ENCODE results near the gene CES2. TPM values are rescaled to one million over a fixed set of nuclear protein-coding genes. Genes with fewer than 3 reads are reported as not detected.

Gene CES2
- total and polyA plus RNA-seq, 10 of the 15 experiments (the other 5 are each of a cell fraction or from before 2014, with no cell fraction given), result 1.6 to 33.7 (median 21.0) TPM

DNA sequence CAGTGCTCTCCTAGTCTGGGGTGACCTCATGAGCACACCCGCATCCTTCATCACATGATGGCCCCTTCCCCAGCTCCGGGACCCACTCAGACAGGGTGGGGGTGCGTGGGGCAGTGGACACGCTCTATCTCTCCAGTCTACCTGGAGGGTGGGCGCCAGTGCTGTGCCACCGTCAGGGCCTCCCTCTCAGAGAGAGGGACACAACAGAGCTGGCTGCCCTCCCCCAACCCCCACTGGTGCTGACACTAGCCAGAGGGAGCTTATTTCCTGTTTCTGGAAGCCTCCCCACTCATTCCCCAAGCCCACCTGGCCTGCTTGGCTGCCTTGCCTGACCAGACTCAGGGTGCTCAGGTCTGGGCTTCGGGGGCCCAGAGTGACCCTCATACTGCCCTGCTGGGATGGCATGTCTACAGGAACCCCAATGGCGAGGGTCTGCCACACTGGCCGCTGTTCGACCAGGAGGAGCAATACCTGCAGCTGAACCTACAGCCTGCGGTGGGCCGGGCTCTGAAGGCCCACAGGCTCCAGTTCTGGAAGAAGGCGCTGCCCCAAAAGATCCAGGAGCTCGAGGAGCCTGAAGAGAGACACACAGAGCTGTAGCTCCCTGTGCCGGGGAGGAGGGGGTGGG, 8.2 kb downstream of the CES2 start:
- peaks cover 2 to 3% of the 10 kb centered on the region in 2 experiments for H3K36me3 ChIP-seq (ENCODE audit: control insufficient read depth in 2 of 2, insufficient read depth in 2 of 2, low read length in 1 of 2)
- no peak overlapping the region for H2AFZ ChIP-seq (ENCODE audit: control insufficient read depth, low read depth, low read length)
- in situ Hi-C loops (cut with MboI), result no loop called here
- no peaks in the 10 kb centered on the region for H3K9me3 ChIP-seq (replicated peaks; ENCODE audit: control insufficient read depth, insufficient read depth, low read length)
- intact Hi-C loops (cut with micrococcal nuclease; ENCODE audit: unreplicated experiment), result no loop called here
- H3K79me2 ChIP-seq (ENCODE audit: control insufficient read depth, insufficient read depth, low read length), result no peaks in the 10 kb centered on the region
- no peaks in the 10 kb centered on the region for H4K20me1 ChIP-seq (ENCODE audit: control insufficient read depth, insufficient read depth)
- ChIA-PET SMC1A (ENCODE audit: uncharacterized antibody, unreplicated experiment) (no interaction called here), RAD21 (ENCODE audit: unreplicated experiment) (interaction anchor here (0.6 kb wide), 1 partner anchor 165 kb away, joined by 3 read pairs; no protein-coding TSS in a partner anchor), CTCF (interaction anchor here (0.7 to 1.1 kb wide), 5 partner anchors 12 to 57 kb away, joined by 3 to 4 read pairs (median 3); no protein-coding TSS in a partner anchor), POLR2A (interaction anchor here (0.5 to 0.6 kb wide), 2 partner anchors 67 to 382 kb away, joined by 4 read pairs; no protein-coding TSS in a partner anchor)
- no peak for FAIRE-seq
- H3K9ac ChIP-seq (ENCODE audit: control insufficient read depth, insufficient read depth, low read length), result no peak overlapping the region
- H3K4me2 ChIP-seq (ENCODE audit: control insufficient read depth, insufficient read depth), result no peak overlapping the region
- no TSS peak for BruUV-seq (replicated peaks)
- ATAC-seq, result no peak
- H3K4me1 ChIP-seq (ENCODE audit: control insufficient read depth, insufficient read depth, low read length), result peaks cover 10% of the 10 kb centered on the region
- 90% methylated on average over 15 of the region's 15 CpGs for WGBS (ENCODE audit: insufficient coverage, insufficient replicate concordance, low lambda C conversion rate, missing lambda C conversion rate)
- no peak overlapping the region for H3K4me3 ChIP-seq
- peak; percentile 10; the same call in 1 of the 2 replicates for TF ChIP-seq POLR2A (IDR thresholded peaks at IDR 0.05; ENCODE audit: low read depth, low read length)
- TF ChIP-seq, protein P1, sequence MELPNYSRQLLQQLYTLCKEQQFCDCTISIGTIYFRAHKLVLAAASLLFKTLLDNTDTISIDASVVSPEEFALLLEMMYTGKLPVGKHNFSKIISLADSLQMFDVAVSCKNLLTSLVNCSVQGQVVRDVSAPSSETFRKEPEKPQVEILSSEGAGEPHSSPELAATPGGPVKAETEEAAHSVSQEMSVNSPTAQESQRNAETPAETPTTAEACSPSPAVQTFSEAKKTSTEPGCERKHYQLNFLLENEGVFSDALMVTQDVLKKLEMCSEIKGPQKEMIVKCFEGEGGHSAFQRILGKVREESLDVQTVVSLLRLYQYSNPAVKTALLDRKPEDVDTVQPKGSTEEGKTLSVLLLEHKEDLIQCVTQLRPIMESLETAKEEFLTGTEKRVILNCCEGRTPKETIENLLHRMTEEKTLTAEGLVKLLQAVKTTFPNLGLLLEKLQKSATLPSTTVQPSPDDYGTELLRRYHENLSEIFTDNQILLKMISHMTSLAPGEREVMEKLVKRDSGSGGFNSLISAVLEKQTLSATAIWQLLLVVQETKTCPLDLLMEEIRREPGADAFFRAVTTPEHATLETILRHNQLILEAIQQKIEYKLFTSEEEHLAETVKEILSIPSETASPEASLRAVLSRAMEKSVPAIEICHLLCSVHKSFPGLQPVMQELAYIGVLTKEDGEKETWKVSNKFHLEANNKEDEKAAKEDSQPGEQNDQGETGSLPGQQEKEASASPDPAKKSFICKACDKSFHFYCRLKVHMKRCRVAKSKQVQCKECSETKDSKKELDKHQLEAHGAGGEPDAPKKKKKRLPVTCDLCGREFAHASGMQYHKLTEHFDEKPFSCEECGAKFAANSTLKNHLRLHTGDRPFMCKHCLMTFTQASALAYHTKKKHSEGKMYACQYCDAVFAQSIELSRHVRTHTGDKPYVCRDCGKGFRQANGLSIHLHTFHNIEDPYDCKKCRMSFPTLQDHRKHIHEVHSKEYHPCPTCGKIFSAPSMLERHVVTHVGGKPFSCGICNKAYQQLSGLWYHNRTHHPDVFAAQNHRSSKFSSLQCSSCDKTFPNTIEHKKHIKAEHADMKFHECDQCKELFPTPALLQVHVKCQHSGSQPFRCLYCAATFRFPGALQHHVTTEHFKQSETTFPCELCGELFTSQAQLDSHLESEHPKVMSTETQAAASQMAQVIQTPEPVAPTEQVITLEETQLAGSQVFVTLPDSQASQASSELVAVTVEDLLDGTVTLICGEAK (IDR thresholded peaks at IDR 0.05; ENCODE audit: borderline replicate concordance), result no peak
- DNase-seq (ENCODE audit: low read depth, low spot score), result no peak
- H3K27me3 ChIP-seq (replicated peaks in 1 of 2; ENCODE audit: control insufficient read depth in 2 of 2, insufficient read depth in 2 of 2, low read length in 1 of 2), result no peaks in the 10 kb centered on the region
- no peak overlapping the region for H3K27ac ChIP-seq (ENCODE audit: control insufficient read depth, insufficient read depth)
